Measurements from ENCODE around the gene RNASEH1. TPM values are rescaled to one million over a fixed set of nuclear protein-coding genes. Genes with fewer than 3 reads are reported as not detected.
"Not testable (repeated sequence)": the region's sequence is repeated elsewhere in the genome, so short reads cannot be mapped to it uniquely, and the experiment has no call there.

Gene RNASEH1
- total and polyA plus RNA-seq, 7 donors = 11.5 to 45.6 (median 21.1) TPM

GRCh38 chr2:3519255-3520205 is 38.6 kb downstream of the RNASEH1 start, which contains the start of gene ADI1:
Gene ADI1 (minus strand): TSS chr2:3519531. CDS start chr2:3519487, 44 bp downstream.
- WGBS, 3 donors = 2% methylated on average over 63 to 76 of the region's 76 CpGs
- H3K36me3 ChIP-seq (ENCODE audit: insufficient read depth in 1 of 2, low read depth in 1 of 2) = peaks cover 0 to 14% of the 10 kb centered on the region in 2 donors

DNA sequence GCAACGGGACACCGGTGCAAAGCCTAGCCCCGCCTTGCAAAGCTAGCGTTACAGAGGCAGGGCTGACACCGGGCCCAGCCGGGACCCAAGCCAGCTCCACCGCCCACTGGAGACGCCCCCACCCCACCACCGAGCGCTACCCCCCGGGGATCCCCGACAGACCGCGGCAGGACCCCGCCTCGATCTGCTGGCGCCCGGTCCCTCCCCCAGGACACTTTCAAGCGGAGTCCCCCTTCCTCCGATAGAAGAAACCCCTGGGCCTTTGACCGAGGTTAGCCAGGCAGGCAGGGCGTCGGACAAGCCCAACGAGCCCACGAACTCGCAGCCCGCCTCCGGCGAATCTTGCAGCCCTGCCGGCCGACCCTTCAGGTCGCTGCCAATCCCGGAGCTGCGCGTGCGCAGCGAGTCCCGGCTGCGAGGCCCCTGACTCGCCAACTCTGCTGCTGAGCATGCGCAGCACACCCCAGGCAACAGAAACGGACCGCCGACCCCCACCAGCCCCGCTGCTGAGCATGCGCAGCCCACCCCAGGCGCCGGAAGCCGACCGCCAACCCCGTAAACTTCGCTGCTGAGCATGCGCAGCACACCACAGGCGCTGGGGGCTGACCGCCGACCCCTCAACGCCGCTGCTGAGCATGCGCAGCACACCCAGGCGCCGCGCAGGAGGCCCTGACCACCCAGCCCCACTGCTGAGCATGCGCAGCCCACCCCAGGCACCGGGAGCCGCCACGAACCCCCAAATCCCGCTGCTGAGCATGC is 39.5 kb downstream of the RNASEH1 start:
- peaks cover 29% of the 10 kb centered on the region for H3K4me1 ChIP-seq
- intact Hi-C loops (cut with DNase I) = loop anchor here (2.0 to 5.0 kb wide), 3 partner anchors 18 to 41 kb away; partner anchors contain the start of gene RNASEH1 (in 1 of the 2)

More at GRCh38 chr2:3519255-3520205, 38.6 kb downstream of the RNASEH1 start, which contains the start of gene ADI1:
- DNase-seq (peak; percentile 85 to 90), ATAC-seq (peak; percentile 71 to 76 (median 74))
- Histone ChIP-seq H3K4me3 (peak within 1 kb of the TSS; percentile 92), H3K9me3 (no peaks in the 10 kb centered on the region), H3K27ac (peak within 1 kb of the TSS; percentile 99), H3K4me1 (peaks cover 31% of the 10 kb centered on the region), H3K27me3 (ENCODE audit: insufficient read depth in 3 of 3, low read length in 2 of 3) (no peaks in the 10 kb centered on the region)
- no peak for TF ChIP-seq CTCF (IDR thresholded peaks at IDR 0.05)
- intact Hi-C loops (cut with DNase I) = loop anchor here (2.0 to 5.0 kb wide), 3 partner anchors 17 to 42 kb away; partner anchors contain the start of gene RNASEH1 (in 1 of the 2)

GRCh38 chr2:3517948-3518495 is 40.1 kb downstream of the RNASEH1 start:
- no peak for TF ChIP-seq CTCF (IDR thresholded peaks at IDR 0.05)
- H3K36me3 ChIP-seq (ENCODE audit: insufficient read depth in 1 of 2, low read depth in 1 of 2) = peaks cover 0 to 28% of the 10 kb centered on the region in 2 donors
- H3K4me1 ChIP-seq = peaks cover 26% of the 10 kb centered on the region
- no peaks in the 10 kb centered on the region for H3K9me3 ChIP-seq
- H3K27me3 ChIP-seq (ENCODE audit: insufficient read depth in 3 of 3, low read length in 2 of 3) = no peaks in the 10 kb centered on the region
- intact Hi-C loops (cut with DNase I) = loop anchor here (2.0 to 5.0 kb wide), 3 partner anchors 19 to 41 kb away; partner anchors contain the start of gene RNASEH1 (in 1 of the 2)
- ATAC-seq (no peak), DNase-seq (no peak)
- WGBS, 3 donors = 25 to 28% (median 25%) methylated on average over 3 of the region's 3 CpGs
- peak overlapping the region; percentile 92 for H3K4me3 ChIP-seq
- H3K27ac ChIP-seq = peak overlapping the region; percentile 99

More for the DNA sequence above, 39.5 kb downstream of the RNASEH1 start:
- peaks cover 0 to 21% of the 10 kb centered on the region in 2 donors for H3K36me3 ChIP-seq (ENCODE audit: insufficient read depth in 1 of 2, low read depth in 1 of 2)
- no peaks in the 10 kb centered on the region for H3K9me3 ChIP-seq
- peak overlapping the region; percentile 92 for H3K4me3 ChIP-seq
- DNase-seq = peak; percentile 99 to 100
- peak overlapping the region; percentile 99 for H3K27ac ChIP-seq
- WGBS, 3 donors = 0 to 1% (median 1%) methylated on average over 57 to 67 of the region's 67 CpGs
- TF ChIP-seq CTCF (IDR thresholded peaks at IDR 0.05) = no peak
- H3K27me3 ChIP-seq (ENCODE audit: insufficient read depth in 3 of 3, low read length in 2 of 3) = no peaks in the 10 kb centered on the region
- peak; percentile 95 to 96 (median 96) for ATAC-seq

DNA sequence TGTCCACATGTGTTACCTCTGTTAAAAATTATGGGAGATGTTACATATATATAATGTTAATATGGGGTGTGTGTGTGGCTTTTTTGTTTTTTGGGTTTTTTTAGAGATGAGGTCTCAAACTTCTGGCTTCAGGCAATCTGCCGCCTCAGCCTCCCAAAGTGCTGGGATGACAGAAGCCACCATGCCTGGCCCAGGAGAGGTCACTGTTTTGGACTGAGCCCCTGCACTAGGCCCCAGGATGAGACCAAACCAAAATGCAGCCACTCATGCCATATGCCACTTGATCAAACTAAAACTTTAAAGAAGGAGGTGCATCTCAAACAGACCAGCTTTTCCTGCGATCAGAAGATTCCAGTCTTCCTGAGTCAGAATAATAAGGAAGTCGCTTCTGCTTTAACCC is 41.3 kb downstream of the RNASEH1 start:
- no peaks in the 10 kb centered on the region for H3K9me3 ChIP-seq
- intact Hi-C loops (cut with DNase I) = loop anchor here (5.0 kb wide), 2 partner anchors 40 kb away; partner anchors contain the start of gene RNASEH1 (in 1 of the 2)
- H3K27ac ChIP-seq = peak overlapping the region; percentile 99

GRCh38 chr2:3515438-3515837 is 42.7 kb downstream of the RNASEH1 start:
- Histone ChIP-seq H3K4me1 (peaks cover 17% of the 10 kb centered on the region), H3K36me3 (ENCODE audit: insufficient read depth in 1 of 2, low read depth in 1 of 2) (peaks cover 0 to 54% of the 10 kb centered on the region in 2 donors)
- ATAC-seq; H3K27me3 ChIP-seq (ENCODE audit: insufficient read depth in 3 of 3, low read length in 2 of 3); DNase-seq; H3K9me3 ChIP-seq; H3K27ac ChIP-seq; H3K4me3 ChIP-seq: not testable (repeated sequence)
- WGBS, 3 donors = 86 to 100% (median 96%) methylated on average over 4 to 5 of the region's 5 CpGs
- intact Hi-C loops (cut with DNase I) = loop anchor here (5.0 kb wide), 2 partner anchors 38 to 42 kb away; partner anchors contain the start of gene RNASEH1 (in 1 of the 2)

More for the DNA sequence above, 41.3 kb downstream of the RNASEH1 start:
- Histone ChIP-seq H3K4me1 (peaks cover 26% of the 10 kb centered on the region), H3K27me3 (ENCODE audit: insufficient read depth in 3 of 3, low read length in 2 of 3) (no peaks in the 10 kb centered on the region), H3K4me3 (no peak overlapping the region), H3K36me3 (ENCODE audit: insufficient read depth in 1 of 2, low read depth in 1 of 2) (peaks cover 0 to 40% of the 10 kb centered on the region in 2 donors)
- 95 to 97% (median 96%) methylated on average over 3 of the region's 3 CpGs for WGBS, 3 donors
- no peak for TF ChIP-seq CTCF (IDR thresholded peaks at IDR 0.05)
- no peak for DNase-seq
- ATAC-seq = no peak

All from psoas muscle (tissue), 8 donors.